HepG2 (cell line): ENCODE data around the gene FBXO9. TPM values are rescaled to one million over a fixed set of nuclear protein-coding genes. Genes with fewer than 3 reads are reported as not detected.

ENCODE experiments used
- CENPBD1 ChIP-seq: sonication (generic); formaldehyde crosslinking; IDR thresholded peaks from 2 replicates; pipeline ENCODE4 v1.8.0; 2022; ENCODE audit warnings: missing genetic modification reagents, low read depth, mild to moderate bottlenecking, borderline replicate concordance
- GLMP ChIP-seq: sonication (generic); formaldehyde crosslinking; IDR thresholded peaks from 2 replicates; pipeline ENCODE4 v1.9.0; 2021; ENCODE audit warnings: missing genetic modification reagents, mild to moderate bottlenecking, borderline replicate concordance
- HDAC1 ChIP-seq: sonication (generic); formaldehyde crosslinking; IDR thresholded peaks from 2 replicates; pipeline ENCODE4 v1.5.1; 2020; ENCODE audit warnings: mild to moderate bottlenecking, missing genetic modification reagents
- HMGXB3 ChIP-seq: sonication (generic); formaldehyde crosslinking; IDR thresholded peaks from 2 replicates; pipeline ENCODE4 v1.4.0; 2020; ENCODE audit warnings: missing genetic modification reagents, borderline replicate concordance
- HOXA9 ChIP-seq: sonication (generic); formaldehyde crosslinking; IDR thresholded peaks from 2 replicates; pipeline ENCODE4 v1.8.1; 2022; ENCODE audit warnings: missing genetic modification reagents, mild to moderate bottlenecking, moderate library complexity, borderline replicate concordance
- MIXL1 ChIP-seq: IDR thresholded peaks from 2 replicates; pipeline ENCODE4 v1.6.1; 2016
- MTA1 ChIP-seq: sonication (generic); formaldehyde crosslinking; IDR thresholded peaks from 2 replicates; pipeline ENCODE4 v1.4.0; 2020; ENCODE audit warnings: missing genetic modification reagents, mild to moderate bottlenecking, borderline replicate concordance
- MTA3 ChIP-seq: sonication (generic); formaldehyde crosslinking; IDR thresholded peaks from 2 replicates; pipeline ENCODE4 v1.4.0; 2020; ENCODE audit warnings: missing genetic modification reagents
- PLRG1 ChIP-seq: fragments of 450-650 bp; conservative IDR thresholded peaks from 2 replicates; pipeline ENCODE4 v1.6.1; 2016
- SNAI1 ChIP-seq: sonication (generic); formaldehyde crosslinking; IDR thresholded peaks from 2 replicates; pipeline ENCODE4 v1.5.0; 2020; ENCODE audit warnings: mild to moderate bottlenecking, missing genetic modification reagents, borderline replicate concordance
- ZBTB40 ChIP-seq, 2 experiments: fragments of 450-650 bp in 1 of 2; sonication (generic) in 1 of 2; formaldehyde crosslinking in 1 of 2; IDR thresholded peaks; 2 replicates each; pipeline versions ENCODE4 v1.6.1 to v1.8.0; 2016 to 2022; ENCODE audit warnings: antibody characterized with exemption in 1 of 2, mild to moderate bottlenecking in 1 of 2, missing genetic modification reagents in 1 of 2
- ZMYM2 ChIP-seq: sonication (generic); formaldehyde crosslinking; IDR thresholded peaks from 2 replicates; pipeline ENCODE4 v1.8.0; 2022; ENCODE audit warnings: mild to moderate bottlenecking, missing genetic modification reagents
- ZMYM3 ChIP-seq: sonication (generic); formaldehyde crosslinking; IDR thresholded peaks from 2 replicates; pipeline ENCODE4 v1.5.1; 2020; ENCODE audit warnings: mild to moderate bottlenecking, missing genetic modification reagents
- ZNF660 ChIP-seq: sonication (generic); formaldehyde crosslinking; IDR thresholded peaks from 2 replicates; pipeline ENCODE4 v1.5.1; 2020; ENCODE audit warnings: mild to moderate bottlenecking, low read depth, missing genetic modification reagents, borderline replicate concordance
- polyA plus RNA-seq, 8 experiments: library from polyadenylated mRNA; depleted of rRNA in 3 of 8; stranded (reverse) in 7 of 8; unstranded in 1 of 8; fragments of >200 nt; fragmentation: Illumina TruSeq in 4 of 8; extraction: Trizol in 4 of 8; gene quantifications; 2 replicates each; pipeline versions ENCODE4 v1.2.1 to v1.2.3, GENCODE V29; 2011 to 2016; ENCODE audit warnings: low read depth in 4 of 8, missing spikeins in 1 of 8, mixed read lengths in 1 of 8; ENCODE audit not compliant: insufficient read depth in 1 of 8
- total RNA-seq, 5 experiments: library from RNA; depleted of rRNA; stranded (reverse); fragments of >200 nt; fragmentation: Illumina TruSeq; extraction: Trizol; gene quantifications; 2 replicates each; pipeline ENCODE4 v1.2.3, GENCODE V29; 2016; ENCODE audit warnings: low read depth in 1 of 5

The FBXO9 gene
- total and polyA plus RNA-seq, 2 of the 13 experiments (the other 11 are each of a cell fraction or from before 2014, with no cell fraction given), result 64.3 to 98.4 TPM

GRCh38 chr6:53119772-53120409 lies 54.7 kb downstream of the FBXO9 start (continued):
- TF ChIP-seq ZBTB40 (IDR thresholded peaks at IDR 0.05) (no peak), ZBTB40 (CRISPR knock-in tag; IDR thresholded peaks at IDR 0.05) (peak; percentile 74; the same call in 1 of the 2 replicates), MTA1 (peak; percentile 85), SNAI1 (CRISPR knock-in tag) (peak; percentile 60; the same call in 1 of the 2 replicates), ZNF660 (CRISPR knock-in tag) (no peak), HDAC1 (CRISPR knock-in tag) (peak; percentile 68), PLRG1 (no peak), HOXA9 (CRISPR knock-in tag) (no peak), MTA3 (no peak), GLMP (CRISPR knock-in tag) (no peak), CENPBD1 (CRISPR knock-in tag) (no peak), ZMYM2 (CRISPR knock-in tag) (peak; percentile 41; the same call in 1 of the 2 replicates), MIXL1 (peak; percentile 77), ZMYM3 (peak; percentile 59), HMGXB3 (0 out of 2 replicates have a peak, but pooled peaks have one; percentile 20)
